Body of pancreas (tissue), 4 donors: Measurements from ENCODE around the gene LDLRAD4.

Experiments
- POLR2A ChIP-seq, 3 donors: fragments of 450-650 bp; IDR thresholded peaks; one replicate each; pipeline ENCODE4 v1.6.1; 2016; ENCODE audit warnings: antibody characterized with exemption in 3 of 3, mild to moderate bottlenecking in 2 of 3
- TF ChIP-seq, protein P1 (sequence below), 7 experiments: fragments of 450-650 bp in 4 of 7; fragments of 200-600 bp in 3 of 7; sonication (generic) in 3 of 7; IDR thresholded peaks; one replicate each; pipeline ENCODE4 v1.5.1; 2016 to 2019; ENCODE audit warnings: antibody characterized with exemption in 7 of 7

- TF ChIP-seq POLR2A (IDR thresholded peaks at IDR 0.05): no peak
- TF ChIP-seq, protein P1, sequence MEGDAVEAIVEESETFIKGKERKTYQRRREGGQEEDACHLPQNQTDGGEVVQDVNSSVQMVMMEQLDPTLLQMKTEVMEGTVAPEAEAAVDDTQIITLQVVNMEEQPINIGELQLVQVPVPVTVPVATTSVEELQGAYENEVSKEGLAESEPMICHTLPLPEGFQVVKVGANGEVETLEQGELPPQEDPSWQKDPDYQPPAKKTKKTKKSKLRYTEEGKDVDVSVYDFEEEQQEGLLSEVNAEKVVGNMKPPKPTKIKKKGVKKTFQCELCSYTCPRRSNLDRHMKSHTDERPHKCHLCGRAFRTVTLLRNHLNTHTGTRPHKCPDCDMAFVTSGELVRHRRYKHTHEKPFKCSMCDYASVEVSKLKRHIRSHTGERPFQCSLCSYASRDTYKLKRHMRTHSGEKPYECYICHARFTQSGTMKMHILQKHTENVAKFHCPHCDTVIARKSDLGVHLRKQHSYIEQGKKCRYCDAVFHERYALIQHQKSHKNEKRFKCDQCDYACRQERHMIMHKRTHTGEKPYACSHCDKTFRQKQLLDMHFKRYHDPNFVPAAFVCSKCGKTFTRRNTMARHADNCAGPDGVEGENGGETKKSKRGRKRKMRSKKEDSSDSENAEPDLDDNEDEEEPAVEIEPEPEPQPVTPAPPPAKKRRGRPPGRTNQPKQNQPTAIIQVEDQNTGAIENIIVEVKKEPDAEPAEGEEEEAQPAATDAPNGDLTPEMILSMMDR (IDR thresholded peaks at IDR 0.05): no peak
Observed at GRCh38 chr18:13175754-13176210, 42.8 kb upstream of the LDLRAD4 start.
